MM.1S (cell line): ENCODE data around the gene FHIT.

Experiments used
- EZH2 ChIP-seq: fragments of 300-600 bp; sonication (generic); optimal IDR thresholded peaks from 2 replicates; pipeline ENCODE3; 2017; ENCODE audit warnings: low read depth, mild to moderate bottlenecking, antibody characterized with exemption, low read length, mixed read lengths
- EZH2phosphoT487 ChIP-seq: fragments of 300-600 bp; sonication (generic); IDR thresholded peaks from 2 replicates; pipeline ENCODE4 v1.6.1; 2018; ENCODE audit warnings: antibody characterized with exemption, low read length
- TF ChIP-seq, protein P1 (sequence below): fragments of 300-600 bp; sonication (generic); IDR thresholded peaks from 2 replicates; pipeline ENCODE4 v1.5.1; 2016; ENCODE audit warnings: antibody characterized with exemption, low read length, mixed read lengths

DNA sequence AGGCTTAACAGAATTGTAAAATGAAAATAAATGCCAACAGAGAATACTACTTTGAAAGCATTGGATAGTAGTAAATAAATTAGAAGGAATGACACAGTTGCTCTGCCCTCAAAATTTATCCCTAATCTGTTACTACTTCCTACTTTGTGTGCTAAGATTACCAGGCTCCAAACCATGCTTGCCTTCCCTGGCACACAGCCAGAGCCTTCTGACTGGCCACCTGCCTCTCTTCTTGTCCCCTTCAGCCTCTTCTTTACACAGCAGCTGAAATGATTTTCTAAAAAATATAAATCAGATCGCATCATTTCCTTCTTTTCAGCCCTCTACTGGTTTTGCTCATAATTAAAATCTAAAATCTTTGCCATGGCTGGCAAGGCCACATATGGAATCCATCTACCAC lies 334.1 kb downstream of the FHIT start:
- TF ChIP-seq, protein P1, sequence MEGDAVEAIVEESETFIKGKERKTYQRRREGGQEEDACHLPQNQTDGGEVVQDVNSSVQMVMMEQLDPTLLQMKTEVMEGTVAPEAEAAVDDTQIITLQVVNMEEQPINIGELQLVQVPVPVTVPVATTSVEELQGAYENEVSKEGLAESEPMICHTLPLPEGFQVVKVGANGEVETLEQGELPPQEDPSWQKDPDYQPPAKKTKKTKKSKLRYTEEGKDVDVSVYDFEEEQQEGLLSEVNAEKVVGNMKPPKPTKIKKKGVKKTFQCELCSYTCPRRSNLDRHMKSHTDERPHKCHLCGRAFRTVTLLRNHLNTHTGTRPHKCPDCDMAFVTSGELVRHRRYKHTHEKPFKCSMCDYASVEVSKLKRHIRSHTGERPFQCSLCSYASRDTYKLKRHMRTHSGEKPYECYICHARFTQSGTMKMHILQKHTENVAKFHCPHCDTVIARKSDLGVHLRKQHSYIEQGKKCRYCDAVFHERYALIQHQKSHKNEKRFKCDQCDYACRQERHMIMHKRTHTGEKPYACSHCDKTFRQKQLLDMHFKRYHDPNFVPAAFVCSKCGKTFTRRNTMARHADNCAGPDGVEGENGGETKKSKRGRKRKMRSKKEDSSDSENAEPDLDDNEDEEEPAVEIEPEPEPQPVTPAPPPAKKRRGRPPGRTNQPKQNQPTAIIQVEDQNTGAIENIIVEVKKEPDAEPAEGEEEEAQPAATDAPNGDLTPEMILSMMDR = no peak
- no peak for TF ChIP-seq EZH2
- TF ChIP-seq EZH2phosphoT487 = no peak
